HG03159 (cell line): Measurements from ENCODE around the gene IFITM2.
A peak's percentile ranks its signal among the peaks of the same experiment; 100 is the strongest.
"Not testable (repeated sequence)": the region's sequence is repeated elsewhere in the genome, so short reads cannot be mapped to it uniquely, and the experiment has no call there.

Experiments
- ATAC-seq: cut with Tn5 transposase; IDR thresholded peaks from one replicate; pipeline ENCODE4 v1.9.1; 2021; ENCODE audit warnings: mild to moderate bottlenecking, moderate library complexity; ENCODE audit not compliant: unreplicated experiment

Gene IFITM2

DNA sequence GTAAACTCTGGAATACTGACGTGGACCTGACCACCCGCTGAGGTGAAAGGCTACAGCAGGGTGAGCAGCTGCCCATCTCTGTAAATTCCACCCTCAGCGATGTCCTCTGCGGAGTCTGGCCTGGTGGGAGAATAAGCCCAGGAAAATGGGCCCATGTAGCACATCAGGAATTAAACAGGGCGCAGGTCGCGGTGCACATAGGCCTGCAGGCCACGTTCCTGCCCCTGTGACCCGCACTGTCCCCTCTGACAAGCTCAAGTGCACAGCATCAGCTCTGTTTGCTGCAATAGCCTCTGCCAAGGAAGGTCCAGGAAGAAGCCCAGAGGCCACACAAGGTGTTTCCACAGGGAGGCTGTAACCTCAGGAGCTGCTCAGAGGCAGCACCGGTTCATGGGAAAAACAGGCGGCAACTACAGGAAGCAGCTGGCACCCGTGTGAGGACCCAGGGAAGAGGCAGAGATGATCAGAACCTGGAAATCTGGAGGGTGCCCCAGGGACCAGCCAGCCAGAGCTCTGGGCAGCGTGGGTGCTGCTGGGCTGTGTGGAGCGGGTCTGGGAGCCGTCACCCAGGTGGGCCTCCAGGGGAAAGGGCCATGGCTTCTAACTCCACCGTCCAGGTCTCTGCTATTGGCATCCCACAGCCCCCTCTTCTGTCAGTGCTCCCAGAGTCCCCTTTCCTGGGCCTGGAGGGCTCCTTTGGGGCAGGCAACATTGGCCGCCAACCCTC lies 808 bp upstream of the IFITM2 start:
- ATAC-seq, result no peak

DNA sequence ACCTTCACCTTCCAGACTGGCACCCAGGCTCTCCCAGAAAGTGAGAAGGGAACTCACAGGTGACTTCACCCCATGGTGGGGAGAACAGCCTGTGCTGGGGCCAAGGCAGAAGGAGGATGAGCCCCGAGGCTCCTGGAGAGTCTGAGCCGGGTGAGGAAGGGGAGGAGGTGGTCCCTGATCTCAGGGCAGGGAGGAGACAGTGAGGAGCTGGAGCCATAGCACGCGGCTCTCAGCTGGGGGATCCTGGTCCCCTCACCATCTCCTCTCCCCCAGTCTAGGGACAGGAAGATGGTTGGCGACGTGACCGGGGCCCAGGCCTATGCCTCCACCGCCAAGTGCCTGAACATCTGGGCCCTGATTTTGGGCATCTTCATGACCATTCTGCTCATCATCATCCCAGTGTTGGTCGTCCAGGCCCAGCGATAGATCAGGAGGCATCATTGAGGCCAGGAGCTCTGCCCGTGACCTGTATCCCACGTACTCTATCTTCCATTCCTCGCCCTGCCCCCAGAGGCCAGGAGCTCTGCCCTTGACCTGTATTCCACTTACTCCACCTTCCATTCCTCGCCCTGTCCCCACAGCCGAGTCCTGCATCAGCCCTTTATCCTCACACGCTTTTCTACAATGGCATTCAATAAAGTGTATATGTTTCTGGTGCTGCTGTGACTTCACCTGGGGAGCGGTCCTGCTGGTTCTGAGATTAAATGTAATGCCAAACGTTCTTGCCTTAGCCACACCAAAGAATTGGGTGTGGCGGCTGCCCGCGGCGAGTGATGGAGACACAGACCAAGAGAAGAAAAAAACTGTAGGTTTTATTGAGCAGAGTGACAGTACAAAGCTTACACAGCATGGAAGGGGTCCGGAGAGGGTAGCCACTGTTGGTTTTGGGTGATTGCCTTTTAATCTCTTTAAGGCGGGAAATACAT lies 1.4 kb downstream of the IFITM2 start:
- not testable (repeated sequence) for ATAC-seq

DNA sequence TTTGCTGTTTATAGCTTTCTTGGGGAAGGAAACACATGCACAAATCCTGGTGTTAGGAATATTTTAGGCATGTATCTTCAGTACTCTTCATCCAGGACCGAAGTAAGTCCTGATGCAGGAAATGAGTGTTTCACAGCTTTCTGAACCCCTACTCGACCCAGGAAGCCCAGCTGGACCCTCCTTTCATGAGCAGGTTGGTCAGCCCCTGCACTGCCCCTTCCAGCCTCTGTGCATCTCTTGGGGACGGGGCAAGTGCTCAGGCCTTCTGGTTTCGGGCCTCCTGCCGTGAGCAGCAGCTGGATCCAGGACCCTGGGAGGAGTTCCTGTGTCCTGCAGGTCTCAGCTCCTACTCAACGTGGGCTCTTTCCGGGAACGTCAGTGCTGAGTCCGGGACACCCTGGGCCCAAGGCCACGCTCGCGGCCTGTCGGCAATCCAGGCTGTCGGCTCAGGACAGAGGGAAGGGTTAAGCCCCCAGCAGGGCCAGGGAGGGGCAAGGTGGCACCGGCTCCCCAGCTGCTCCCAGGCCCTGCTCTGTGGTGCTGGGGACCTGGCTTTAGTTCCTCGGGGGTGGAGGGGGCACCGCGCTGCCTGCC lies 2.5 kb downstream of the IFITM2 start:
- not testable (repeated sequence) for ATAC-seq

DNA sequence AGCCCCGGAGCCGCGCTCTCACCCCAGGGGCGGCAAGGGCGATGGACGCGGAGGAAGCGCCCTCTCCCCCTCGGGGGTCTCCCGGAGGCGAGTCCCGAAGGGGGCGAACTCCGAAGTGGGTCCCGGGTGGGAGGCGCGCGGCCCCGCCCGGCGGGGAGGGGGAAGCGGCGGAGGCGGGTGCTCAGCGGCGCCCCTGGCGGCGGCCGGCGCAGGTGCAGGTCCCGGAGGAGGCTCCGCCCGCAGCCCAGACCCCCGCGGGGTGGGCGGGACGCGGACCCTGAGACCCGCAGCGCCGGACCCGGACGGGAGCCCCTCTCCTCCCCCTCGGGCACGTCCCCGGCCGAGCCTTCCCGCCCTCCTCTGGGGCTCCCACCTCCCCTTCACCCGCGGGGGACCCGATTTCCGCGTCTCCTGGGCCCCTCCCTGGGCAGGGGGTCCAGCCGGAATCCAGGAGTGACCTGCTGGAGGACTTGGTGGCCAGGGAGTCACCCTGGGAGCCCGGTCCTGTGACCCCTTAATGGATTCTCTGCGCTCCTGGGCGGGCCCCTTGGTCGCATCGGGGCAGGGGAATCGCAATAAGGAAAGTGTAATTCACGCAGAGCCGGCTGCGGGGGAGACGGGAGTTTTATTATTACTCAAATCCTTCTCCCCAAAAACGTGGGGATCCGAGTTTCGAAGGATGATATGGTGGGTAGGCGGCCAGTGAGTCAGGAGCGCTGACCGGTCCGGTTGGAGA lies 3.6 kb downstream of the IFITM2 start:
- ATAC-seq, result not testable (repeated sequence)

DNA sequence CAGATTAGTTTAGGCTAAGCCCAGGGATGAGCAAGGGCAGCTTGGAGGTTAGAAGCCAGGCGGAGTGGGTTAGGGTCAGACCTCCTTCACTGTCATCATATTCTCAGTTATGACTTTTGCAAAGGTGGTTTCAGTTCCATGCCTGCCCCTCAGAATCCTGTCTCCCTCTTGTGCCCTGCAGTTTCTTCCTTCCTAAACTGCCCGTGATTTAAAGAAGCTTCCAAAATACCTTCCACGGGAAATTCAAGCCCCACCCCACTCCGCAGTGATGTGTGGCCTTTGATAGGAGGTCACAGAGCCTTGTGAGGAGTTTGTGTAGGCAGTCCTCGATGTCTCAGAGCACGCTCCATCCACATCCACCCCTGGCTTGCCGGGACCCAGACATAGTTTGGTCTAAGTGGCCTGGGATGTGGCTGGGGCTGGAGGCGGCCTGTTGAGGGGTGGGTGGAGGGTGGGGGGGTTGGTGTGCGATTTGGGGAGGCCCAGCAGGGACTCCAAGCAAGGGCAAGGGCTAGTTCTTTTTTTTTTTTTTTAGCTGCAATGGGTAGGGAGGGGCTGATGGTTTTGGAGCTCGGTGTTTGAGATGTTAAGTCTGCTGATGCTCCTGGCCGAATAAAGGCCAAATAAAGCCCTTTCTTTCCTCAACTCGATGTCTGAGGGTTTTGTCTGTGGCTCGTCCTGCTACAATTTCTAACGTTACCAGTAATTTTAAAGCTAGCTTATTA lies 4.6 kb downstream of the IFITM2 start:
- ATAC-seq, result no peak

DNA sequence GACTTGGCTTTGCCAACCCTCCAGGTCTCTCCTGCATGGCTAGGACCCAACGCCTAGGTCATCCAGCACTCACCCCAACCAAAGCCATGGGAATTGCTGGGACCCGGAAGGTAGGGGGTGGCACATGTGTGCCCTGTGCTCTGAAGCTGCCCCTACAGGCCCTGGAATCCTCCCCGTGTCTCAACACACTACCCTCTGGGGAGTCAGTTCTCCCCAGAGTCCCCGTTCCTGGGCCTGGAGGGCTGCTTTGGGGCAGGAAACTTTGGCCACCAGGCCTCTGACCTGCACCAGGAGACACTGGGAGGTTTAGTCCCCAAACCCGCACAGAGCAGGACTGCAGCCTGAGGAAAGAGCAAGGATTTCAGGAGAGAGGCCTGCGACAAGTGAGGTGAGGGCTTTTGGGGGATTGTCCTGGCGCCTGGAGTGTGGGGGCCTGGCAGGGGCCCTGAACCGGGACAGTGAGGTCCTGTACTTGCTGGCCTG lies 5.7 kb downstream of the IFITM2 start:
- no peak for ATAC-seq

DNA sequence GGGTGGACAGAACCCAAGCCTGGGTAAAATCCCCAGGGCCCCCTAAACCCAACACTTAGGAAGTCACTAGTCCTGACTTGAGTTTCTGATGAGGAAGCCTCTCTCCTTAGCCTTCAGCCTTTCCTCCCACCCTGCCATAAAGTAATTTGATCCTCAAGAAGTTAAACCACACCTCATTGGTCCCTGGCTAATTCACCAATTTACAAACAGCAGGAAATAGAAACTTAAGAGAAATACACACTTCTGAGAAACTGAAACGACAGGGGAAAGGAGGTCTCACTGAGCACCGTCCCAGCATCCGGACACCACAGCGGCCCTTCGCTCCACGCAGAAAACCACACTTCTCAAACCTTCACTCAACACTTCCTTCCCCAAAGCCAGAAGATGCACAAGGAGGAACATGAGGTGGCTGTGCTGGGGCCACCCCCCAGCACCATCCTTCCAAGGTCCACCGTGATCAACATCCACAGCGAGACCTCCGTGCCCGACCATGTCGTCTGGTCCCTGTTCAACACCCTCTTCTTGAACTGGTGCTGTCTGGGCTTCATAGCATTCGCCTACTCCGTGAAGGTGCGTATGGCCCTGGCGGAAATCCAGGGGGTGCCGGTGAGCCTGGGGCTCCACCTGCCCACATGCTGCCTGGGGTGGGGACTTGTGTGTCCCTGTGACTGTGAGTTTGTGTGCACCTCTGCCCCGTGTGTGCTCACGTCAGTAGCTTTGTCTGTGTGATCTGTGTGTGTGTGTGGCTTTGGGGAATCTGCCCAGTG lies 6.4 kb downstream of the IFITM2 start, which contains the start of gene IFITM1:
TSS of gene IFITM1 (plus strand) at position 254 of the 767 bp plus-strand sequence. CDS start at position 385, 131 bp downstream.
- ATAC-seq, result no peak

DNA sequence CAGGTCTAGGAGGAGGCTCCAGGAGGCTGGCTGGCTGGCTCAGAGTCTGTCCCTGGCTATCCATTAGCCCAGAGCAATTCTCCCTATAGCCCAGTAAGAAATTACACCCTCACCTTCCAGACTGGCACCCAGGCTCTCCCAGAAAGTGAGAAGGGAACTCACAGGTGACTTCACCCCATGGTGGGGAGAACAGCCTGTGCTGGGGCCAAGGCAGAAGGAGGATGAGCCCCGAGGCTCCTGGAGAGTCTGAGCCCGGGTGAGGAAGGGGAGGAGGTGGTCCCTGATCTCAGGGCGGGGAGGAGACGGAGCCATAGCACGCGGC lies 6.9 kb downstream of the IFITM2 start:
- not testable (repeated sequence) for ATAC-seq

DNA sequence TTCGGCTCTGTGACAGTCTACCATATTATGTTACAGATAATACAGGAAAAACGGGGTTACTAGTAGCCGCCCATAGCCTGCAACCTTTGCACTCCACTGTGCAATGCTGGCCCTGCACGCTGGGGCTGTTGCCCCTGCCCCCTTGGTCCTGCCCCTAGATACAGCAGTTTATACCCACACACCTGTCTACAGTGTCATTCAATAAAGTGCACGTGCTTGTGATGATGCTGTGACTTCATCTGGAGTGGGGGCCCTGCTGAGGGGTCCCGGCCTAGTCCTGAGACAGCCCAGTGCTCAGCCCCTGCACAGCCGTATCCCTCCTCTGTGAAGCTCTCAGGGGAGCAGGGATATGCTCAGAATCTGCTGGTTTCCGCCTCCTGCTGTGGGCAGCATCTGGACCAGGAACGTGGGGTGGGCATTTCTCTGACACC lies 7.5 kb downstream of the IFITM2 start:
- ATAC-seq, result no peak

DNA sequence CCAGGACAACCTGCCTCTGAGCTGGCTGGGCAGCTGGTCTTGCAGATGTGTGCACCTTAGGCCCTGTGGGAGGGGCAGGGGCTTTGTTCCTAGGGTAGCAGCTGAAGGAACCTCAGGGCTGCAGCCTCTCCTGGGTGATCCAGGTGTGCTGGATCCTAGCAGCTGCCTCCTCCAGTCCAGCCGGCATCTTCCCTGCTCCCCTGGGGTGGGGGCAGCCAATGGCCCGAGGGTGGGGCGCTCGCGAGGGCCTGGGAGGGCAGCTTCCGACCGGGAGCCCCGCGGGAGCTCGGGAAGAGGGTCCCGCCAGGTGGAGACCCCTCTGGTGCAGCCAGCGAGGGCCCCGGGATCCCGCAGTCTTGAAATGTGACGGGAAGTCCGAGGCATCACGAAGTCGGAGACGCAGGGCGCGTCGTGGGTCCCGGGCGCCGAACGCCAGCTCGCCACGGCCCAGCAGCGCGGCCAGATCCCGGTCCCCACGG lies 7.9 kb downstream of the IFITM2 start:
- no peak for ATAC-seq

DNA sequence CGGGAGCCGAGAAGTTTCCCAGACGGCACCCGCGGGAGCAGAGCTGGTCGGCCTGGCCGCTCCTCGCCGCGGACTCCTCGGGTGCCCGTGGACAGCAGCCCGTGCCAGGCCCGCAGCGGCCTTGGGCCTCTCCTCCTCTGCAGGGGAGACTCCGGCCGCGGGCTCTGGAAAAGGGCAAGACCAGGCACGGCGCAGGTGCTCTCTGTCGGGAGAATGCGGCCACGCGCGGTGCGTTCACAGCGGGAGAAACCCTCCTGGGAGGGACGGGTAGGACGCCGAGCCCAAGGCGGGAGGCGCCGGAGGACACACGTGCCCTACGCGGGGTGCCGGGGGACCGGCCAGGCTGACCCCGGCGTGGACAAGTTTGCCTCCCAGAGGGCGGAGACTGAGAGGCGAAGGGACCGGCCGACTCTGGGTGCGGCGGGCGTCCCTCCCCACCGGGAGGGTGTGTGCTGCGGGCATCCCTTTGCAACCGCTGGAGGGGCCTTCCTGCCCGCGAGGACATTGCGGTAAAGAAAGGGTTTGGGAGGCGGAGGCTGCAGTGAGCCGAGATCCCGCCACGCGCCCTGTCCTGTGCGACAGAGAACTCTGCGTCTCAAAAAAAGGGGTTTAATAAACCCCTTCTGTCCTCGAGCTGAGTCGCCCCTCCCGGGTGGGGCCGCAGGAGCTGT lies 8.6 kb downstream of the IFITM2 start:
- no peak for ATAC-seq

DNA sequence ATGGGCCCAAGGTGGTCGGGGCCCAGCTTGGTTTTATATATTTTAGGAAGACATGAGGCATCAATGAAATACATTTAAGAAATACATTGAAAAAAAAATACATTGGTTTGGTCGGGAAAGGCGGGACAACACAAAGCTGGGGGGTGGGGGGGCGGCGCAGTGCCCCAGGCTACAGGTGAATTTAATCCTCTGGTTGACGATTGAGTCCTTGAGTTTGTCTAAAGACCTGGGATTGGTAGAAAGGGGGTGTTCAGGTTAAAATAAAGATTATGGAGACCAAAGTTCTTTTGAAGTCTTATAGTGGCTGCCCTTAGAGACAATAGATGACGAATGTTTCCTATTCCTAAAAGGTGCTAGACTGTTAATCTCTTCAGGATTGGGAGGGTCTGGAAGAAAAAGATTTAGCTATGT lies 9.3 kb downstream of the IFITM2 start:
- no peak for ATAC-seq

DNA sequence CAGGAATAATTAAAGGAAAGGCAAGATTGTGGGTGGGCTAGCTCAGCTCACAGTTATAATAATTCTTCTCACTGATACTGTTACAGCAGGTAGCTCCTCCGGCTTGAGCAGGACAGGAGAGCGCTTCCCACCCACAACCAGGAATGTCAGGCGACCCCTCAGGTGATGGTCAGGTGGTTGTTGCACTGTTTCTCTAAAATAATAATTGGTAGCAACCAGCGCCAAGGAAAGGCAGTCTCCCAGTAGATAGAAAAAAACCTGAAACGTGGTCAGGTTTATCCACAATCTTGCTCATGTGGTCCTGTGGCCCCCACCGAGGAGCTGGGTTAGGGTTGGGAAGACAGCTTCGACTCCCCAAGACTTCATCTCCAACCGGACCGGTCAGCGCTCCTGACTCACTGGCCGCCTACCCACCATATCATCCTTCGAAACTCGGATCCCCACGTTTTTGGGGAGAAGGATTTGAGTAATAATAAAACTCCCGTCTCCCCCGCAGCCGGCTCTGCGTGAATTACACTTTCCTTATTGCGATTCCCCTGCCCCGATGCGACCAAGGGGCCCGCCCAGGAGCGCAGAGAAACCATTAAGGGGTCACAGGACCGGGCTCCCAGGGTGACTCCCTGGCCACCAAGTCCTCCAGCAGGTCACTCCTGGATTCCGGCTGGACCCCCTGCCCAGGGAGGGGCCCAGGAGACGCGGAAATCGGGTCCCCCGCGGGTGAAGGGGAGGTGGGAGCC lies 10.2 kb downstream of the IFITM2 start:
- ATAC-seq, result peak; percentile 1

DNA sequence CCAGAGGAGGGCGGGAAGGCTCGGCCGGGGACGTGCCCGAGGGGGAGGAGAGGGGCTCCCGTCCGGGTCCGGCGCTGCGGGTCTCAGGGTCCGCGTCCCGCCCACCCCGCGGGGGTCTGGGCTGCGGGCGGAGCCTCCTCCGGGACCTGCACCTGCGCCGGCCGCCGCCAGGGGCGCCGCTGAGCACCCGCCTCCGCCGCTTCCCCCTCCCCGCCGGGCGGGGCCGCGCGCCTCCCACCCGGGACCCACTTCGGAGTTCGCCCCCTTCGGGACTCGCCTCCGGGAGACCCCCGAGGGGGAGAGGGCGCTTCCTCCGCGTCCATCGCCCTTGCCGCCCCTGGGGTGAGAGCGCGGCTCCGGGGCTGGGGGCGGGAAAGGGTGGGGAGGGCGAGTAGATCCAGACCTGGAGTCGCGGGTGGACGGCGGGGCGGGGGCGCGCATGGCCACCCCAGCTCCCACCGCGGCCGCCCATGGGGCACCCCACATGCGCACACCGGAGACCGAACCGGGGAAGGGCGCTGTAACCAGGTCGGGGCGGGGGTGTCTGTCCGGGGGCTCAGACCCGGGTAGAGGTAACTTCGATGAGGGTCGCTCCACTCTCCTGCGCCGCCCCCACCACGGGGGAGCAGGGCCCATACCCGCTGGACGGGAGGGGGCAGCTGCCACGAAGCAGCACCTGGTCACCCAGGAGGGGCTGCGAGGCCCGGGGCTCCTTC lies 10.9 kb downstream of the IFITM2 start:
- peak; percentile 33 for ATAC-seq

DNA sequence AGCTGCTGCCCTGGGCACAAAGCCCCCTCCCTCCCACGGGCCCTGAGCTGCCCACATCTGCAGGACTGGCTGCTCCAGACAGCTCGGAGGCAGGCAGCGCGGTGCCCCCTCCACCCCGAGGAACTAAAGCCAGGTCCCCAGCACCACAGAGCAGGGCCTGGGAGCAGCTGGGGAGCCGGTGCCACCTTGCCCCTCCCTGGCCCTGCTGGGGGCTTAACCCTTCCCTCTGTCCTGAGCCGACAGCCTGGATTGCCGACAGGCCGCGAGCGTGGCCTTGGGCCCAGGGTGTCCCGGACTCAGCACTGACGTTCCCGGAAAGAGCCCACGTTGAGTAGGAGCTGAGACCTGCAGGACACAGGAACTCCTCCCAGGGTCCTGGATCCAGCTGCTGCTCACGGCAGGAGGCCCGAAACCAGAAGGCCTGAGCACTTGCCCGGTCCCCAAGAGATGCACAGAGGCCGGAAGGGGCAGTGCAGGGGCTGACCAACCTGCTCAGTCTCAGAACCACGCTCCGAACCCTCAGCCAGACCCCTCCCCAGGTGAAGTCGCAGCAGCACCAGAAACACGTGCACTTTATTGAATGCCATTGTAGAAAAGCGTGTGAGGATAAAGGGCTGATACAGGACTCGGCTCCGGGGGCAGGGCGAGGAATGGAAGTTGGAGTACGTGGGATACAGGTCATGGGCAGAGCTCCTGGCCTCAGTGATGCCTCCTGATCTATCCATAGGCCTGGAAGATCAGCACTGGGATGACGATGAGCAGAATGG lies 11.7 kb downstream of the IFITM2 start:
- peak; percentile 16 for ATAC-seq

DNA sequence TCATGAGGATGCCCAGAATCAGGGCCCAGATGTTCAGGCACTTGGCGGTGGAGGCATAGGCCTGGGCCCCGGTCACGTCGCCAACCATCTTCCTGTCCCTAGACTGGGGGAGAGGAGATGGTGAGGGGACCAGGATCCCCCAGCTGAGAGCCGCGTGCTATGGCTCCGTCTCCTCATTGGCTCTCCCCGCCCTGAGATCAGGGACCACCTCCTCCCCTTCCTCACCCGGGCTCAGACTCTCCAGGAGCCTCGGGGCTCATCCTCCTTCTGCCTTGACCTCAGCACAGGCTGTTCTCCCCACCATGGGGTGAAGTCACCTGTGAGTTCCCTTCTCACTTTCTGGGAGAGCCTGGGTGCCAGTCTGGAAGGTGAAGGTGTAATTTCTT lies 12.3 kb downstream of the IFITM2 start:
- ATAC-seq, result not testable (repeated sequence)

DNA sequence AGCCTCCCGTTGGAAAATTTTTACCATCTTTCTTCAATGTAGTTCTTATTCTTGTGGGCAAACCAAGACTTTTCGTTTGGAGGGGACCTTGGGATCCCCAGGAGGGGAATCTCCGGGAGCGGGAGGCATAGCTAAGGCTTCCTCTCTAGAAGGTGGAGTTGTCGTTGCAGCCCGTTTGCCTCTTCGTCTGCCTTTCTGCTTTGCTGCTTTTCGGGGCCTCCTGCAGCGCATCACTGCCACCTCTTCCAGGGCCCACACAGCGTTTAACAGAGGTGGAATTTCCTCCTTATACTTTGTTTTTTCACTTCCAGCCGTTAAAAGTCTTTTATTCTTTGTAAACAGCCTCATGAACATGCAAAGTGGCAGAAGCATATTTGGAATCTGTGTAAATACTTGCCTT lies 16.5 kb downstream of the IFITM2 start:
- ATAC-seq, result no peak
